ENCODE measurements around the gene SIAH1. TPM values are rescaled to one million over a fixed set of nuclear protein-coding genes. Genes with fewer than 3 reads are reported as not detected.

SIAH1 gene
- total RNA-seq, 5 donors from 2014 or later (not counting 1 experiment from before 2014, with no cell fraction given) = 13.8 to 41.1 (median 15.0) TPM

- no peak overlapping the region for H3K4me3 ChIP-seq (ENCODE audit: control insufficient read depth in 1 of 2, extremely low read depth in 1 of 2, low read length in 1 of 2)
- WGBS (ENCODE audit: insufficient coverage) = 72% methylated on average over 2 of the region's 3 CpGs
- ChIA-PET POLR2A (no interaction called here), CTCF (no interaction called here)
- Mint-ChIP-seq H3K4me3 (no peak overlapping the region), H3K9me3 (no peaks in the 10 kb centered on the region), H3K27me3 (no peaks in the 10 kb centered on the region), H3K27ac (no peak overlapping the region), H3K4me1 (no peaks in the 10 kb centered on the region), H3K36me3 (no peaks in the 10 kb centered on the region)
- no peaks in the 10 kb centered on the region for H3K9me3 ChIP-seq
- ATAC-seq (replicated peaks in 1 of 4) = no peak
- no peaks in the 10 kb centered on the region for H3K27me3 ChIP-seq (replicated peaks in 1 of 2; ENCODE audit: control insufficient read depth in 2 of 2, extremely low read depth in 1 of 2, insufficient read depth in 2 of 2, low read length in 1 of 2)
- no peaks in the 10 kb centered on the region for H3K36me3 ChIP-seq (ENCODE audit: control insufficient read depth in 2 of 2, extremely low read depth in 1 of 2, insufficient read depth in 1 of 2, low read length in 1 of 2)
- no peak overlapping the region for H3K27ac ChIP-seq (ENCODE audit: low read length)
- H3K4me1 ChIP-seq (ENCODE audit: control insufficient read depth in 1 of 2, extremely low read depth in 1 of 2, insufficient read depth in 2 of 2, low read length in 2 of 2) = no peaks in the 10 kb centered on the region
- no peak for DNase-seq
Measured at GRCh38 chr16:48395375-48395774, 10.2 kb upstream of the SIAH1 start.

GRCh38 chr16:48394355-48394703 lies 9.1 kb upstream of the SIAH1 start:
- H3K36me3 Mint-ChIP-seq = no peaks in the 10 kb centered on the region
- POLR2A ChIA-PET = interaction anchor here in 1 of 2 donors (0.5 kb wide), 1 partner anchor 37 kb away, joined by 4 read pairs; no protein-coding TSS in a partner anchor
- no peak for ATAC-seq (replicated peaks in 1 of 4)

GRCh38 chr16:48393485-48394354 lies 8.5 kb upstream of the SIAH1 start:
- Mint-ChIP-seq H3K4me1 (no peaks in the 10 kb centered on the region), H3K27ac (no peak overlapping the region), H3K27me3 (no peaks in the 10 kb centered on the region), H3K4me3 (no peak overlapping the region), H3K9me3 (no peaks in the 10 kb centered on the region), H3K36me3 (no peaks in the 10 kb centered on the region)
- H3K27me3 ChIP-seq (replicated peaks in 1 of 2; ENCODE audit: control insufficient read depth in 2 of 2, extremely low read depth in 1 of 2, insufficient read depth in 2 of 2, low read length in 1 of 2) = no peaks in the 10 kb centered on the region
- 81% methylated on average over 8 of the region's 11 CpGs for WGBS (ENCODE audit: insufficient coverage)
- no peak overlapping the region for H3K4me3 ChIP-seq (ENCODE audit: control insufficient read depth in 1 of 2, extremely low read depth in 1 of 2, low read length in 1 of 2)
- no peak overlapping the region for H3K27ac ChIP-seq (ENCODE audit: low read length)
- no peaks in the 10 kb centered on the region for H3K4me1 ChIP-seq (ENCODE audit: control insufficient read depth in 1 of 2, extremely low read depth in 1 of 2, insufficient read depth in 2 of 2, low read length in 2 of 2)
- ChIA-PET POLR2A (interaction anchor here in 1 of 2 donors (0.5 kb wide), 1 partner anchor 36 kb away, joined by 4 read pairs; no protein-coding TSS in a partner anchor), CTCF (interaction anchor here (0.8 to 1.0 kb wide), 3 partner anchors 38 to 230 kb away, joined by 3 read pairs; no protein-coding TSS in a partner anchor)
- H3K36me3 ChIP-seq (ENCODE audit: control insufficient read depth in 2 of 2, extremely low read depth in 1 of 2, insufficient read depth in 1 of 2, low read length in 1 of 2) = no peaks in the 10 kb centered on the region
- ATAC-seq (replicated peaks in 1 of 4) = no peak
- no peak for DNase-seq
- H3K9me3 ChIP-seq = no peaks in the 10 kb centered on the region

More at GRCh38 chr16:48394355-48394703, 9.1 kb upstream of the SIAH1 start:
- no peaks in the 10 kb centered on the region for H3K27me3 ChIP-seq (replicated peaks in 1 of 2; ENCODE audit: control insufficient read depth in 2 of 2, extremely low read depth in 1 of 2, insufficient read depth in 2 of 2, low read length in 1 of 2)
- no peaks in the 10 kb centered on the region for H3K27me3 Mint-ChIP-seq
- H3K4me3 ChIP-seq (ENCODE audit: control insufficient read depth in 1 of 2, extremely low read depth in 1 of 2, low read length in 1 of 2) = no peak overlapping the region
- H3K27ac Mint-ChIP-seq = no peak overlapping the region
- H3K4me3 Mint-ChIP-seq = no peak overlapping the region
- no peak for DNase-seq
- no peaks in the 10 kb centered on the region for H3K36me3 ChIP-seq (ENCODE audit: control insufficient read depth in 2 of 2, extremely low read depth in 1 of 2, insufficient read depth in 1 of 2, low read length in 1 of 2)
- H3K4me1 ChIP-seq (ENCODE audit: control insufficient read depth in 1 of 2, extremely low read depth in 1 of 2, insufficient read depth in 2 of 2, low read length in 2 of 2) = no peaks in the 10 kb centered on the region
- H3K27ac ChIP-seq (ENCODE audit: low read length) = no peak overlapping the region
- H3K9me3 ChIP-seq = no peaks in the 10 kb centered on the region
- H3K4me1 Mint-ChIP-seq = no peaks in the 10 kb centered on the region
- WGBS (ENCODE audit: insufficient coverage) = no CpG with 5 or more reads among the region's 6 CpGs
- CTCF ChIA-PET = interaction anchor here (0.8 to 1.0 kb wide), 3 partner anchors 38 to 229 kb away, joined by 3 read pairs; no protein-coding TSS in a partner anchor
- H3K9me3 Mint-ChIP-seq = no peaks in the 10 kb centered on the region

GRCh38 chr16:48392407-48392806 lies 7.2 kb upstream of the SIAH1 start:
- Mint-ChIP-seq H3K27ac (no peak overlapping the region), H3K9me3 (no peaks in the 10 kb centered on the region), H3K27me3 (no peaks in the 10 kb centered on the region), H3K4me3 (no peak overlapping the region), H3K36me3 (no peaks in the 10 kb centered on the region), H3K4me1 (no peaks in the 10 kb centered on the region)
- Histone ChIP-seq H3K9me3 (no peaks in the 10 kb centered on the region), H3K27me3 (replicated peaks in 1 of 2; ENCODE audit: control insufficient read depth in 2 of 2, extremely low read depth in 1 of 2, insufficient read depth in 2 of 2, low read length in 1 of 2) (no peaks in the 10 kb centered on the region), H3K36me3 (ENCODE audit: control insufficient read depth in 2 of 2, extremely low read depth in 1 of 2, insufficient read depth in 1 of 2, low read length in 1 of 2) (no peaks in the 10 kb centered on the region), H3K27ac (ENCODE audit: low read length) (no peak overlapping the region), H3K4me1 (ENCODE audit: control insufficient read depth in 1 of 2, extremely low read depth in 1 of 2, insufficient read depth in 2 of 2, low read length in 2 of 2) (no peaks in the 10 kb centered on the region), H3K4me3 (ENCODE audit: control insufficient read depth in 1 of 2, extremely low read depth in 1 of 2, low read length in 1 of 2) (no peak overlapping the region)
- WGBS (ENCODE audit: insufficient coverage) = no CpG with 5 or more reads among the region's 5 CpGs
- ATAC-seq (replicated peaks in 1 of 4) (no peak), DNase-seq (no peak)
- CTCF ChIA-PET = no interaction called here
- POLR2A ChIA-PET = no interaction called here

- ATAC-seq (replicated peaks in 1 of 4) (no peak), DNase-seq (no peak)
- no peak overlapping the region for H3K4me3 ChIP-seq (ENCODE audit: control insufficient read depth in 1 of 2, extremely low read depth in 1 of 2, low read length in 1 of 2)
- WGBS (ENCODE audit: insufficient coverage) = 92% methylated on average over 12 of the region's 17 CpGs
- H3K36me3 ChIP-seq (ENCODE audit: control insufficient read depth in 2 of 2, extremely low read depth in 1 of 2, insufficient read depth in 1 of 2, low read length in 1 of 2) = no peaks in the 10 kb centered on the region
- peaks cover 7 to 14% of the 10 kb centered on the region in 2 experiments for H3K4me1 ChIP-seq (ENCODE audit: control insufficient read depth in 1 of 2, extremely low read depth in 1 of 2, insufficient read depth in 2 of 2, low read length in 2 of 2)
- Mint-ChIP-seq H3K27ac (no peak overlapping the region), H3K4me1 (peaks cover 13 to 24% (median 17%) of the 10 kb centered on the region in 3 donors), H3K4me3 (peak overlapping the region; percentile 34 to 88 (median 84)), H3K27me3 (no peaks in the 10 kb centered on the region), H3K9me3 (no peaks in the 10 kb centered on the region), H3K36me3 (no peaks in the 10 kb centered on the region)
- no peaks in the 10 kb centered on the region for H3K27me3 ChIP-seq (replicated peaks in 1 of 2; ENCODE audit: control insufficient read depth in 2 of 2, extremely low read depth in 1 of 2, insufficient read depth in 2 of 2, low read length in 1 of 2)
- no peaks in the 10 kb centered on the region for H3K9me3 ChIP-seq
- H3K27ac ChIP-seq (ENCODE audit: low read length) = no peak overlapping the region
- ChIA-PET CTCF (interaction anchor here in 1 of 2 donors (1.2 to 2.8 kb wide), 2 partner anchors 20 to 226 kb away, joined by 7 to 8 read pairs; no protein-coding TSS in a partner anchor), POLR2A (no interaction called here)
Measured at GRCh38 chr16:48386559-48387312, 1.5 kb upstream of the SIAH1 start.

GRCh38 chr16:48384520-48385252 lies 527 bp downstream of the SIAH1 start:
- no peaks in the 10 kb centered on the region for H3K36me3 ChIP-seq (ENCODE audit: control insufficient read depth in 2 of 2, extremely low read depth in 1 of 2, insufficient read depth in 1 of 2, low read length in 1 of 2)
- H3K9me3 ChIP-seq = no peaks in the 10 kb centered on the region
- Mint-ChIP-seq H3K4me1 (peaks cover 29 to 43% (median 32%) of the 10 kb centered on the region in 3 donors), H3K4me3 (peak overlapping the region; percentile 90 to 95 (median 92)), H3K36me3 (no peaks in the 10 kb centered on the region), H3K9me3 (no peaks in the 10 kb centered on the region), H3K27me3 (no peaks in the 10 kb centered on the region), H3K27ac (peak overlapping the region; percentile 77 to 92)
- H3K4me3 ChIP-seq (ENCODE audit: control insufficient read depth in 1 of 2, extremely low read depth in 1 of 2, low read length in 1 of 2) = peak overlapping the region; percentile 64 to 80
- no peaks in the 10 kb centered on the region for H3K27me3 ChIP-seq (replicated peaks in 1 of 2; ENCODE audit: control insufficient read depth in 2 of 2, extremely low read depth in 1 of 2, insufficient read depth in 2 of 2, low read length in 1 of 2)
- CTCF ChIA-PET = interaction anchor here in 1 of 2 donors (0.6 to 2.8 kb wide), 6 partner anchors 18 to 245 kb away, joined by 3 to 8 read pairs (median 3); no protein-coding TSS in a partner anchor
- POLR2A ChIA-PET = interaction anchor here (0.5 to 1.5 kb wide), 4 partner anchors 18 to 1595 kb away, joined by 3 to 6 read pairs (median 4); no protein-coding TSS in a partner anchor
- no peak overlapping the region for H3K27ac ChIP-seq (ENCODE audit: low read length)
- under 1% methylated on average over 101 of the region's 103 CpGs for whole genome bisulfite sequencing (ENCODE audit: insufficient coverage)
- ATAC-seq (replicated peaks in 1 of 4) (peak; percentile 58 to 63 (median 60)), DNase-seq (peak in 17 of 35 experiments; percentile 3 to 41 (median 10))
- H3K4me1 ChIP-seq (ENCODE audit: control insufficient read depth in 1 of 2, extremely low read depth in 1 of 2, insufficient read depth in 2 of 2, low read length in 2 of 2) = peaks cover 7 to 17% of the 10 kb centered on the region in 2 experiments

All from T-cell (primary cell).